Stimulated activated CD4-positive, alpha-beta T cell treated with anti-CD3 and anti-CD28 coated beads, Interleukin-2, amount 100 ng/mL, for 48 hours (primary cell): Measurements from ENCODE around the gene FOXR1.
"Not testable (repeated sequence)": the region's sequence is repeated elsewhere in the genome, so short reads cannot be mapped to it uniquely, and the experiment has no call there.

ENCODE experiments used
- DNase-seq, 2 donors: peaks; one replicate each; pipeline ENCODE4 v3.0.0-alpha.2; 2020

FOXR1 gene

GRCh38 chr11:118948000-118948399, 23.6 kb upstream of the FOXR1 start:
- DNase-seq = no peak

DNA sequence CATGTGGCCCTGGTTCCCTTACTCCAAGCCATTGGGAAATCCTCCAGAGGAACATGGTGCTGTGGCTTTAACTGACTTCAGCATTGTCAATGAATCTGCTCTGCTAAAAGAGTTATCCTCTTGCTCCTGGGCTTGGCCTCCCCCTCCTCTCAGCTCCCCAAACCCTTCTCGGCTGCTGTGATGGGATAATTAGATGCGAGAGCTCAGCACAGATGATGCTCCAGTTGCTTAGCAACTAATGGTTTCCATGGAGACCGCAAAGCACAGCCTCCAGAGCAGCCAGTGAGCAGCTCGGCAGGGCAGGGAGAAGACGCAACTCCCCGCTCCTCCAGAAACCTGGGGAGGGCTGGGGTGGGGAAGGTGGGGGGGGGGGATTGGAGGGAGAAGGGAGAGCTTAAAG, 18.3 kb upstream of the FOXR1 start:
- no peak for DNase-seq

GRCh38 chr11:118953976-118954375, 17.6 kb upstream of the FOXR1 start:
- not testable (repeated sequence) for DNase-seq

GRCh38 chr11:118956094-118956846, 15.3 kb upstream of the FOXR1 start, which contains the start of gene UPK2:
TSS of gene UPK2 (plus strand) at chr11:118956298. CDS start at chr11:118956351, 53 bp downstream.
- peak; percentile 93 to 94 for DNase-seq

- no peak for DNase-seq
Measured at GRCh38 chr11:118956847-118957469, 14.6 kb upstream of the FOXR1 start.

DNA sequence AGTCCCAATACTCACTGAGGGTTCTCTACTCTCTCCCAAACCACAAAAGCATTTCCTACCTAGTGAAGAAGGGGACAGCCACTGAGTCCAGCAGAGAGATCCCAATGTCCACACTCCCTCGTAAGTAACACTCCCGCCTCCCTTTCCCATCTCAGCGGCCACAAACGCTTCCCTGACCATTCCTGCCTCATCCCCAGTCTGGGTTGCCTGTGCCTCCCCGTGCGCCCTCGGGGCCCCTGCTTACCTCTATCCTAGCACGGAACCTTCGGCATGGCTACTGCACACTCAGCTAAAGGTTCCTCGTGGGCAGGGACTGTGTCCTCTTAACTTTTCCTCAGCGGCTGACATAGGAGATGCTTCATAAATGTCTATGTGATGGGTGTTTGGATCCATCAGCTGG, 14.0 kb upstream of the FOXR1 start:
- no peak for DNase-seq

DNA sequence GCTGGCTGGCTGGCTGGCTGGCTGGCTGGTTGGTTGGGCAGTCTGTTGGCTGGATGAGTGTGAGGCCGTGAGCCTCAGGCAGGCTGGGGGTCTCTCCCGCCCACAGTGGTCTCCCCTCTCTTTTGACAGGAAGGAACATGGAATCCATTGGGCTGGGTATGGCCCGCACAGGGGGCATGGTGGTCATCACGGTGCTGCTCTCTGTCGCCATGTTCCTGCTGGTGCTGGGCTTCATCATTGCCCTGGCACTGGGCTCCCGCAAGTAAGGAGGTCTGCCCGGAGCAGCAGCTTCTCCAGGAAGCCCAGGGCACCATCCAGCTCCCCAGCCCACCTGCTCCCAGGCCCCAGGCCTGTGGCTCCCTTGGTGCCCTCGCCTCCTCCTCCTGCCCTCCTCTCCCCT, 13.6 kb upstream of the FOXR1 start:
- DNase-seq = no peak

- no peak for DNase-seq
Measured at GRCh38 chr11:118958577-118958976, 13.0 kb upstream of the FOXR1 start.

DNA sequence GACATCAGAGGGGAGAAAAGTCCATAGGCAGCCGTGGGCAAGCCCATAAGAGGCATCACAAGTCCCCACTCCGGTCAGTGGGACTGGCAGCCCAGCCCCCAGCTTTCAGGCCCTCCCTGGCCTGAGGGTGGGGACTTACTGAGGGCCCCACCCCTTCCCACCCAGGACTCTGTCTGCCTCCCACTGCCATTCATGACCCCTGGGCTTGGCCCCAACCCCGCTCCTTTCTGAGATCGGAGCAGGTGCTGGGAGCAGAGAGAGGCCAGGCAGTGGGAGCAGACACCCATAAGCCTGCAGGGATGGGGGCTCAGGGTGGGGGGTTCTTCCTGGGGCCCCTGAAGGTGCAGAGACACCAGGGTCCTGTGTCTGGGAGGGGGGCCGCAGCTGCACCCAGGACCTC, 10.4 kb upstream of the FOXR1 start:
- no peak for DNase-seq

GRCh38 chr11:118961591-118961990, 10.0 kb upstream of the FOXR1 start:
- DNase-seq = no peak

GRCh38 chr11:118969508-118969907, 2.1 kb upstream of the FOXR1 start:
- not testable (repeated sequence) for DNase-seq

DNA sequence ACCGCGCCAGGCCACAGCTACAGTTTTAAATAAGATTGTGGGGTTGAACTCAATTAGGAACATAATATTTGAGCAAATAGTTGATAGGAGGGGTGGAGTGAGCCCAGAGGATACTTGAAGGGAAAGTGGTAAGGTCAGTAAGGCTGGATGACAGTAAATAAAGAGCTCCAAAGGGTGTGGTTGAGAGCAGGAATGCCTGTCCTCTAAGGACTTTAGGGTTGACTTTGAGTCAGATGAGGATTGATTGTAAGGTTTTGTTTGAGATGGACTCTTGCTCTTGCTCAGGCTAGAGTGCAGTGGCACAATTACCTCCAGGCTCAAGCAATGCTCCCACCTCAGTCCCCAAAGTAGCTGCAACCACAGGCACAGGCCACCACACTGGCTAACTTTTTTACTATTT, 2.4 kb downstream of the FOXR1 start:
- DNase-seq = no peak

DNA sequence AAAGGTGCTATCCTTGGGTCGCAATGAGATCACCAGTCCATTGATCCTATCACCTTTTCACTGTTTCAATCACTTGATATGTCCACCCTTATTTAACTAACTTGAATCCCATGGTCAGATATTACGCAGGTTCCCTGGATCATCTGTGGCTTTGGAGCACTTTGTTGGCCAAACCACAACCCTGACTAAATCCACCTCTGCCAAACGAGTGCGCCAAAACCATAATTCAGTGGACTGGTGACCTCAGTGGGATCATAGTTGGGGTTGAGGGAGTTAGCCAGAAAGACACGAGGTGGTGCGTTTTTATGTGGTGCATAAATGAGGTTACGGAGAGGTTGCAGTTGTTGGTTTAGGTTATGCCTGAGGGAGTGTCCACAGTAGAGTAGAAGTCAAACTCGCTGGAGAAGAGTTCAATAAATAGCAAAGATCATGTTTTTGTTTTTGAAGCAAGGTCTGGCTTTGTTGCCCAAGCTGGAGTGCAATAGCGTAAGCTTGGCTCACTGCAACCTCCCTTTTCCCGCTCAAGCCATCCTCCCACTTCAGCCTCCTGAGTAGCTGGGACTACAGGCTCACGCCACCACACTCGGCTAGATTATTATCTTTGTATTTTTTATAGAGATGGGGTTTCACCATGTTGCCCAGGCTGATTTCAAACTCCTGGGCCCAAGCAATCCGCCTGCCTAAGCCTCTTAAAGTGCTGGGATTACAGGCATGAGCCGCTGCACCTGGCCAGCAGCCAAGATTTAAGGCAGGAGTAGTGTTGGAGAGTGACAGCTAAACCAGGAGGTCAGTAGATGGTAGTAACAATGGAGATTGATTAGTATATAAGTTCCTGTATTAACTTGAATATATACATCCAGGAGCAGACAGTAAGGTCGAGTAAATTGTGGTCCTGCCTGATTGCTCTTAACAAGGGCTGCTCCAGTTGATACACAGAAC, 4.5 kb downstream of the FOXR1 start:
- no peak for DNase-seq

DNA sequence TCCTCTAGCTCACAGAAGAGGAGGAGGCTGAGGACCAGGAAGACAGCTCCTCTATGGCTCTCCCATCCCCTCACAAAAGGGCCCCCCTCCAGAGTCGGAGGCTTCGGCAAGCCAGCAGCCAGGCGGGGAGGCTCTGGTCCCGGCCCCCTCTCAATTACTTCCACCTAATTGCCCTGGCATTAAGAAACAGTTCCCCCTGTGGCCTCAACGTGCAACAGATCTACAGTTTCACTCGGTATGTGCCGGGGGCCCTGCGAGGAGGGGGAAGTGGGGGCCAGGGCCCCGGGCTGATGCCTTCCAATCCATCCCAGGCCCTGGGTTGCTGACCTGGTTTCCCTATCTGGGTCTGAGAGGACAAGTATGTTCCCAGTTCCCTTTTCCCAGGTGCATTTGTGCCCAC, 7.9 kb downstream of the FOXR1 start:
- no peak for DNase-seq

DNA sequence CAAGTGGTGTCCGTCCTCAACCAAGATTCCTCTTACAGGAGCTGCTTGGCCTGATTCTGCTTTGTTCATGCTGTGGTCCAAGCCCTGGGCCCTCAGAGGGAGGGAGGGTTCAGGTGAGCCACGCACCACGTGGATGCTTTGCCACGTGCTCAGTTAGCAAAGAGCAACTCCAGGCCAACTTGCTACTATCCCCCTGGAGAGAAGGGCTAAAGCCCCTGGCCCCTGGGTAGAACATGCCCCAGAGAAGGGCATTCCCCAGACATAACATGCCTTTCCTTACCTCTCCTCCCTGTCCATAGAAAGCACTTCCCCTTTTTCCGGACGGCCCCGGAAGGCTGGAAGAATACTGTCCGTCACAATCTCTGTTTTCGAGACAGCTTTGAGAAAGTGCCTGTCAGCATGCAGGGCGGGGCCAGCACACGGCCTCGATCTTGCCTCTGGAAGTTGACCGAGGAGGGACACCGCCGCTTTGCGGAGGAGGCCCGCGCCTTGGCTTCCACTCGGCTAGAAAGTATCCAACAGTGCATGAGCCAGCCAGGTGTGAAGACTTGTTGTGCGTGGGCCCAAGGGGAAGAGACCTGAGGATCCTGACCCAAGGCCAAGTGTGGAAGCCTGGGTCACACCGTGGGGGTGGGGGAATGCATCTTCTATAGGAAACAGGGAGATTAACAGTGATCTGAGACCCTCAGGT, 8.8 kb downstream of the FOXR1 start:
- DNase-seq = no peak

DNA sequence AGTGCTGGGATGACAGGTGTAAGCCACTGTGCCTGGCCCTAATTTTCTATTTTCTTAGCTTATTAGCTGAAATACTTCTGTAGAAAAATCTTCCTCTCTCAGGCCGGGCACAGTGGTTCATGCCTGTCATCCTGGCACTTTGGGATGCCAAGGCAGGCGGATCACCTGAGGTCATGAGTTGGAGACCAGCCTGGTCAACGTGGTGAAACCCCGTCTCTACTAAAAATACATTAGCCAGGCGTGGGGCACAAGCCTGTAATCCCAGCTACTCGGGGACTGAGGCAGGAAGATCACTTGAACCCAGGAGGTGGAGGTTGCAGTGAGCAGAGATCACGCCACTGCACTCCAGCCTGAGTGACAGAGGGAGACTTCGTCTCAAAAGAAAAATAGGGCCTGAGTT, 12.8 kb downstream of the FOXR1 start:
- not testable (repeated sequence) for DNase-seq

- DNase-seq = no peak
Measured at GRCh38 chr11:118984825-118985224, 13.3 kb downstream of the FOXR1 start.

- DNase-seq = no peak
Measured at GRCh38 chr11:118988280-118988679, 16.7 kb downstream of the FOXR1 start.

- not testable (repeated sequence) for DNase-seq
Measured at GRCh38 chr11:118991486-118992038, 20.0 kb downstream of the FOXR1 start.

- DNase-seq = peak in 1 of 2 donors; percentile 30
Measured at GRCh38 chr11:118996926-118997626, 25.5 kb downstream of the FOXR1 start.

DNA sequence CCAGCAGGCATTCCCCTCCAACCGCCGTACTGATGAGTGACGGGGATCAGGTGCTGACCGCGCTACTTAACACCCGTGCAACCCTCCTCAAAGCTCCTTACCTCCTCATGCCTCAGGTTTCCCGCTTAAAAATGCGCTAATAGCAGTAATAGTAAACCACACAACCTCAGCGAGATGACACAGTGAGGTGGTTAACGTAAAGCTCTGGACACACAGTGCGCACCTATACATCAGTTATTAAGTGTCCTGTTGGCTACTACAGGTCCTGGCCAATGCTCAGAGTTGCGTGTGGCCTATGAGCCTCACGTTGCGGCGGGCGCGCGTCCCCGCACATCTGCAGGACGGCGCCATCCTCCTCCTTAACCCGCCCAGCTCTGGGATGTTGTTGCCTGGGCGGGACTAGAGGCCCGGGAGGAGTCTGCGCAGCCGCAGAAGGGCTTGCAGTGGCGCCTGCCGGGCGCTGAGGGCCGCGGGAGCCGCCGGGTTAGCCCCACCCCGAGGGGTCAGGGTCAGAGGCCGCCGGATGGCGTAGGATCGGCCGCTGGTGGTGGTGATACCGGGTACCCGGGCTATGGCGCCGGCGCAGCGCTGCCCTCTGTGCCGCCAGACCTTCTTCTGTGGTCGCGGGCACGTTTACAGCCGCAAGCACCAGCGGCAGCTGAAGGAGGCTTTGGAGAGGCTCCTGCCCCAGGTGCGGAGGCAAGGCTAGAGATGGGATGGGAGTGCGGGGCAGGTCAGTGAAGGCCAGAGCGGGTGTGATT, 26.2 kb downstream of the FOXR1 start, which contains the start of gene CENATAC:
CENATAC (plus strand) TSS at position 512 of the 761 bp plus-strand sequence; CDS start at position 572, 60 bp downstream.
- peak; percentile 93 to 94 for DNase-seq
